Lung (tissue), 12 donors: ENCODE measurements around the gene KIN. TPM values are rescaled to one million over a fixed set of nuclear protein-coding genes. Genes with fewer than 3 reads are reported as not detected.
"Not testable (repeated sequence)": the region's sequence is repeated elsewhere in the genome, so short reads cannot be mapped to it uniquely, and the experiment has no call there.

Experiments
- ATAC-seq: fragments of 200-7000 bp; cut with Tn5 transposase; one replicate; pipeline ENCODE4 v1.9.1; 2020; ENCODE audit warnings: moderate number of reproducible peaks; ENCODE audit not compliant: insufficient read depth, low FRiP score
- DNase-seq, 3 donors: peaks; one replicate each; pipeline ENCODE4 v3.0.0-alpha.2; 2013 to 2017
- H3K27ac ChIP-seq, 2 donors: one replicate each; pipeline ENCODE4 v1.5.1; 2013; ENCODE audit warnings: mild to moderate bottlenecking in 2 of 2, moderate library complexity in 2 of 2, control low read depth in 1 of 2, inconsistent platforms in 1 of 2, low read depth in 1 of 2, low read length in 1 of 2
- H3K27me3 ChIP-seq, 3 donors: one replicate each; pipeline ENCODE4 v1.5.1; 2013; ENCODE audit warnings: low read length in 2 of 3; ENCODE audit not compliant: control insufficient read depth in 3 of 3, insufficient read depth in 3 of 3
- H3K36me3 ChIP-seq, 4 donors: one replicate each; pipeline ENCODE4 v1.5.1; 2013; ENCODE audit warnings: low read length in 4 of 4, mild to moderate bottlenecking in 1 of 4, moderate library complexity in 1 of 4; ENCODE audit not compliant: control insufficient read depth in 4 of 4, insufficient read depth in 4 of 4
- H3K4me1 ChIP-seq, 5 donors: one replicate each; pipeline ENCODE4 v1.5.1; 2013; ENCODE audit warnings: low read length in 5 of 5, mild to moderate bottlenecking in 2 of 5, moderate library complexity in 1 of 5; ENCODE audit not compliant: control insufficient read depth in 5 of 5, insufficient read depth in 5 of 5
- H3K4me3 ChIP-seq: one replicate; pipeline ENCODE4 v1.5.1; 2013; ENCODE audit warnings: mild to moderate bottlenecking, control low read depth, moderate library complexity
- H3K9ac ChIP-seq, 2 donors: one replicate each; pipeline ENCODE4 v1.5.1; 2013; ENCODE audit warnings: low read length in 2 of 2, control low read depth in 1 of 2; ENCODE audit not compliant: insufficient read depth in 1 of 2
- H3K9me3 ChIP-seq, 4 donors: one replicate each; pipeline ENCODE4 v1.5.1; 2013; ENCODE audit warnings: low read length in 3 of 4, mild to moderate bottlenecking in 1 of 4, moderate library complexity in 1 of 4; ENCODE audit not compliant: control insufficient read depth in 4 of 4, insufficient read depth in 3 of 4
- CTCF ChIP-seq: IDR thresholded peaks from 2 replicates; pipeline ENCODE4 v1.5.1; 2012; ENCODE audit warnings: mild to moderate bottlenecking; ENCODE audit errors: control extremely low read depth, extremely low read depth
- WGBS, 2 donors: extraction: QIAGEN DNeasy Blood & Tissue Kit; methylation state at CpG; one replicate each; pipeline ENCODE4 v1.1.7; 2013; 5-methylcytosine and 5-hydroxymethylcytosine counted together
- polyA plus RNA-seq, 2 donors: library from polyadenylated mRNA; stranded (reverse); fragments of 200-250 nt; gene quantifications; one replicate each; pipeline ENCODE4 v1.2.1, GENCODE V29; 2013
- total RNA-seq, 2 donors: library from RNA; depleted of rRNA in 1 of 2; stranded (reverse); fragments of >200 nt in 1 of 2; gene quantifications; one replicate each; pipeline ENCODE4 v1.2.1, GENCODE V29; 2014 to 2021
- donor health status: control.
- donor health status: control.
- donor health status: Bipolar disorder and iron deficiency.
- donor health status: healthy.
- donor health status: DM: yes; HTN: yes; CAD: no.

The KIN gene
- total and polyA plus RNA-seq, 4 donors = 6.0 to 15.9 (median 9.8) TPM

- 0 to 1% methylated on average over 10 of the region's 10 CpGs for WGBS, 2 donors
- peaks cover 0 to 8% (median 1%) of the 10 kb centered on the region in 4 donors for H3K36me3 ChIP-seq
- peaks cover 0 to 4% (median 0%) of the 10 kb centered on the region in 3 donors for H3K27me3 ChIP-seq
- TF ChIP-seq CTCF = no peak
- H3K27ac ChIP-seq = peak overlapping the region; percentile 26 to 66
- DNase-seq = no peak
- H3K9me3 ChIP-seq = no peaks in the 10 kb centered on the region
- ATAC-seq = no peak
- peak overlapping the region; percentile 81 for H3K4me3 ChIP-seq
- H3K4me1 ChIP-seq = peaks cover 4 to 9% (median 7%) of the 10 kb centered on the region in 5 donors
- H3K9ac ChIP-seq = no peak overlapping the region
Measured at GRCh38 chr10:7817984-7818294, 30.1 kb upstream of the KIN start.

- Histone ChIP-seq H3K36me3 (peaks cover 0 to 8% (median 1%) of the 10 kb centered on the region in 4 donors), H3K9me3 (no peaks in the 10 kb centered on the region), H3K9ac (no peak overlapping the region), H3K4me3 (no peak overlapping the region), H3K4me1 (peaks cover 4 to 9% (median 7%) of the 10 kb centered on the region in 5 donors), H3K27me3 (peaks cover 0 to 4% (median 0%) of the 10 kb centered on the region in 3 donors), H3K27ac (no peak overlapping the region)
- 18 to 21% methylated on average over 12 of the region's 12 CpGs for WGBS, 2 donors
- no peak for DNase-seq
- no peak for TF ChIP-seq CTCF
- ATAC-seq = no peak
Measured at GRCh38 chr10:7817576-7817975, 29.8 kb upstream of the KIN start.

GRCh38 chr10:7813481-7813880, 25.7 kb upstream of the KIN start:
- DNase-seq = no peak
- Histone ChIP-seq H3K9me3 (no peaks in the 10 kb centered on the region), H3K27me3 (peaks cover 0 to 4% (median 0%) of the 10 kb centered on the region in 3 donors), H3K36me3 (peaks cover 1 to 3% (median 2%) of the 10 kb centered on the region in 4 donors), H3K4me3 (no peak overlapping the region), H3K9ac (no peak overlapping the region), H3K27ac (no peak overlapping the region), H3K4me1 (no peaks in the 10 kb centered on the region)
- 78 to 84% methylated on average over 3 of the region's 3 CpGs for WGBS, 2 donors
- ATAC-seq = no peak
- no peak for TF ChIP-seq CTCF

- not testable (repeated sequence) for H3K4me3 ChIP-seq, H3K36me3 ChIP-seq, H3K9me3 ChIP-seq, ATAC-seq, DNase-seq, H3K27ac ChIP-seq, H3K4me1 ChIP-seq, H3K27me3 ChIP-seq, H3K9ac ChIP-seq
- 75 to 78% methylated on average over 7 of the region's 7 CpGs for WGBS, 2 donors
Measured at GRCh38 chr10:7811743-7812142, 23.9 kb upstream of the KIN start.
